GM12892 (cell line): Measurements from ENCODE around the gene KATNB1.

Source experiments
- DNase-seq: peaks from one replicate; pipeline ENCODE4 v3.0.0; 2011; ENCODE audit not compliant: insufficient read length
- FAIRE-seq: peaks from 2 replicates; lab custom pipeline; 2011; peaks lifted over from hg19 to GRCh38; lab: Jason Lieb, UNC
- POLR2A ChIP-seq: IDR thresholded peaks from 2 replicates; pipeline ENCODE4 v1.6.1; 2011; ENCODE audit warnings: low read depth, low read length, control low read depth
- POLR2AphosphoS5 ChIP-seq: IDR thresholded peaks from 2 replicates; pipeline ENCODE4 v1.6.1; 2011; ENCODE audit warnings: low read depth, low read length, control low read depth
- TAF1 ChIP-seq: IDR thresholded peaks from 2 replicates; pipeline ENCODE4 v1.6.1; 2011; ENCODE audit warnings: low read depth, mild to moderate bottlenecking, control low read depth, low read length, borderline replicate concordance

KATNB1 gene

GRCh38 chr16:57763285-57764005 lies 27.9 kb downstream of the KATNB1 start:
- no peak for FAIRE-seq
- DNase-seq = no peak
- no peak for TF ChIP-seq POLR2A
- TF ChIP-seq TAF1 = no peak
- TF ChIP-seq POLR2AphosphoS5 = no peak

- FAIRE-seq = no peak
- DNase-seq = no peak
- TF ChIP-seq POLR2A (no peak), TAF1 (no peak), POLR2AphosphoS5 (no peak)
These were observed 28.4 kb downstream of the KATNB1 start for GRCh38 chr16:57764006-57764340.

GRCh38 chr16:57764341-57765159 lies 29.0 kb downstream of the KATNB1 start:
- TF ChIP-seq POLR2AphosphoS5 = no peak
- no peak for TF ChIP-seq POLR2A
- TF ChIP-seq TAF1 = no peak
- FAIRE-seq (no peak), DNase-seq (peak; percentile 52)

- TF ChIP-seq TAF1 = no peak
- FAIRE-seq = no peak
- DNase-seq = no peak
These were observed 29.7 kb downstream of the KATNB1 start for GRCh38 chr16:57765160-57765728.

- no peak for DNase-seq
- TF ChIP-seq POLR2A (no peak), TAF1 (no peak), POLR2AphosphoS5 (no peak)
- FAIRE-seq = no peak
These were observed 31.3 kb downstream of the KATNB1 start for GRCh38 chr16:57766714-57767348.

- no peak for TF ChIP-seq POLR2AphosphoS5
- TF ChIP-seq POLR2A = no peak
- no peak for TF ChIP-seq TAF1
- DNase-seq = no peak
- no peak for FAIRE-seq
These were observed 34.1 kb downstream of the KATNB1 start for GRCh38 chr16:57769541-57770145.

- DNase-seq (no peak), FAIRE-seq (no peak)
- TF ChIP-seq POLR2AphosphoS5 (no peak), TAF1 (no peak), POLR2A (no peak)
These were observed 34.8 kb downstream of the KATNB1 start for GRCh38 chr16:57770361-57770760.

- DNase-seq = no peak
- no peak for TF ChIP-seq POLR2AphosphoS5
- TF ChIP-seq POLR2A = no peak
- TF ChIP-seq TAF1 = no peak
- FAIRE-seq = no peak
These were observed 35.7 kb downstream of the KATNB1 start for GRCh38 chr16:57771141-57771785.

- DNase-seq (no peak), FAIRE-seq (no peak)
- TF ChIP-seq POLR2AphosphoS5 (no peak), POLR2A (no peak), TAF1 (no peak)
These were observed 37.4 kb downstream of the KATNB1 start for GRCh38 chr16:57773019-57773418.

- FAIRE-seq = no peak
- TF ChIP-seq TAF1 (no peak), POLR2A (no peak), POLR2AphosphoS5 (no peak)
- no peak for DNase-seq
These were observed 38.2 kb downstream of the KATNB1 start for GRCh38 chr16:57773655-57774295.
